ENCODE measurements around the gene DIP2C. TPM values are rescaled to one million over a fixed set of nuclear protein-coding genes. Genes with fewer than 3 reads are reported as not detected.
"Not testable (repeated sequence)": the region's sequence is repeated elsewhere in the genome, so short reads cannot be mapped to it uniquely, and the experiment has no call there.

Gene DIP2C
- polyA plus RNA-seq, 2 donors: 2.2 to 2.7 TPM

- not testable (repeated sequence) for H3K9me3 ChIP-seq (ENCODE audit: control insufficient read depth in 2 of 2, insufficient read depth in 1 of 2, low read depth in 1 of 2, low read length in 1 of 2); H3K27me3 ChIP-seq (ENCODE audit: control insufficient read depth in 1 of 2, insufficient read depth in 2 of 2, low read length in 2 of 2); H3K27ac ChIP-seq (ENCODE audit: low read depth in 2 of 2, low read length in 1 of 2); H3K4me3 ChIP-seq (ENCODE audit: low read depth in 1 of 2, low read length in 2 of 2); H3K4me1 ChIP-seq (ENCODE audit: control insufficient read depth in 2 of 2, insufficient read depth in 2 of 2, low read length in 1 of 2)
- peaks cover 0 to 15% of the 10 kb centered on the region in 2 donors for H3K36me3 ChIP-seq (ENCODE audit: control insufficient read depth in 2 of 2, insufficient read depth in 2 of 2, low read length in 1 of 2)
- WGBS, 2 donors: 92 to 96% methylated on average over 34 of the region's 34 CpGs
Observed at GRCh38 chr10:347774-348173, 341.7 kb downstream of the DIP2C start.

GRCh38 chr10:347190-347589 is 342.3 kb downstream of the DIP2C start:
- 88 to 90% methylated on average over 33 of the region's 33 CpGs for WGBS, 2 donors

GRCh38 chr10:344582-345200 is 344.8 kb downstream of the DIP2C start:
- Histone ChIP-seq H3K9me3 (ENCODE audit: control insufficient read depth in 2 of 2, insufficient read depth in 1 of 2, low read depth in 1 of 2, low read length in 1 of 2) (no peaks in the 10 kb centered on the region), H3K36me3 (ENCODE audit: control insufficient read depth in 2 of 2, insufficient read depth in 2 of 2, low read length in 1 of 2) (peaks cover 0 to 14% of the 10 kb centered on the region in 2 donors)

More at GRCh38 chr10:347190-347589, 342.3 kb downstream of the DIP2C start:
- H3K9me3 ChIP-seq (ENCODE audit: control insufficient read depth in 2 of 2, insufficient read depth in 1 of 2, low read depth in 1 of 2, low read length in 1 of 2); H3K4me1 ChIP-seq (ENCODE audit: control insufficient read depth in 2 of 2, insufficient read depth in 2 of 2, low read length in 1 of 2); H3K4me3 ChIP-seq (ENCODE audit: low read depth in 1 of 2, low read length in 2 of 2); H3K27ac ChIP-seq (ENCODE audit: low read depth in 2 of 2, low read length in 1 of 2); H3K27me3 ChIP-seq (ENCODE audit: control insufficient read depth in 1 of 2, insufficient read depth in 2 of 2, low read length in 2 of 2): not testable (repeated sequence)
- H3K36me3 ChIP-seq (ENCODE audit: control insufficient read depth in 2 of 2, insufficient read depth in 2 of 2, low read length in 1 of 2): peaks cover 0 to 11% of the 10 kb centered on the region in 2 donors

GRCh38 chr10:343231-344220 is 345.9 kb downstream of the DIP2C start:
- Histone ChIP-seq H3K27me3 (ENCODE audit: control insufficient read depth in 1 of 2, insufficient read depth in 2 of 2, low read length in 2 of 2) (no peaks in the 10 kb centered on the region), H3K4me3 (ENCODE audit: low read depth in 1 of 2, low read length in 2 of 2) (no peak overlapping the region), H3K4me1 (ENCODE audit: control insufficient read depth in 2 of 2, insufficient read depth in 2 of 2, low read length in 1 of 2) (peaks cover 4% of the 10 kb centered on the region in 2 donors), H3K27ac (ENCODE audit: low read depth in 2 of 2, low read length in 1 of 2) (no peak overlapping the region), H3K9me3 (ENCODE audit: control insufficient read depth in 2 of 2, insufficient read depth in 1 of 2, low read depth in 1 of 2, low read length in 1 of 2) (no peaks in the 10 kb centered on the region), H3K36me3 (ENCODE audit: control insufficient read depth in 2 of 2, insufficient read depth in 2 of 2, low read length in 1 of 2) (peaks cover 0 to 9% of the 10 kb centered on the region in 2 donors)
- WGBS, 2 donors: 78 to 92% methylated on average over 16 of the region's 16 CpGs

More at GRCh38 chr10:344582-345200, 344.8 kb downstream of the DIP2C start:
- Histone ChIP-seq H3K27ac (ENCODE audit: low read depth in 2 of 2, low read length in 1 of 2) (no peak overlapping the region), H3K27me3 (ENCODE audit: control insufficient read depth in 1 of 2, insufficient read depth in 2 of 2, low read length in 2 of 2) (no peaks in the 10 kb centered on the region), H3K4me1 (ENCODE audit: control insufficient read depth in 2 of 2, insufficient read depth in 2 of 2, low read length in 1 of 2) (no peaks in the 10 kb centered on the region), H3K4me3 (ENCODE audit: low read depth in 1 of 2, low read length in 2 of 2) (no peak overlapping the region)
- 95 to 96% methylated on average over 27 of the region's 27 CpGs for WGBS, 2 donors

- Histone ChIP-seq H3K4me3 (ENCODE audit: low read depth in 1 of 2, low read length in 2 of 2) (no peak overlapping the region), H3K9me3 (ENCODE audit: control insufficient read depth in 2 of 2, insufficient read depth in 1 of 2, low read depth in 1 of 2, low read length in 1 of 2) (peaks cover 0 to 4% of the 10 kb centered on the region in 2 donors), H3K4me1 (ENCODE audit: control insufficient read depth in 2 of 2, insufficient read depth in 2 of 2, low read length in 1 of 2) (peaks cover 4 to 16% of the 10 kb centered on the region in 2 donors), H3K36me3 (ENCODE audit: control insufficient read depth in 2 of 2, insufficient read depth in 2 of 2, low read length in 1 of 2) (peaks cover 0 to 12% of the 10 kb centered on the region in 2 donors), H3K27me3 (ENCODE audit: control insufficient read depth in 1 of 2, insufficient read depth in 2 of 2, low read length in 2 of 2) (no peaks in the 10 kb centered on the region), H3K27ac (ENCODE audit: low read depth in 2 of 2, low read length in 1 of 2) (no peak overlapping the region)
- 95% methylated on average over 23 of the region's 23 CpGs for WGBS, 2 donors
Observed at GRCh38 chr10:341081-341740, 348.3 kb downstream of the DIP2C start.

GRCh38 chr10:340646-341045 is 348.8 kb downstream of the DIP2C start:
- H3K4me3 ChIP-seq (ENCODE audit: low read depth in 1 of 2, low read length in 2 of 2): no peak overlapping the region
- H3K36me3 ChIP-seq (ENCODE audit: control insufficient read depth in 2 of 2, insufficient read depth in 2 of 2, low read length in 1 of 2): peaks cover 0 to 12% of the 10 kb centered on the region in 2 donors
- H3K27ac ChIP-seq (ENCODE audit: low read depth in 2 of 2, low read length in 1 of 2): no peak overlapping the region
- 91% methylated on average over 11 of the region's 11 CpGs for WGBS, 2 donors
- H3K4me1 ChIP-seq (ENCODE audit: control insufficient read depth in 2 of 2, insufficient read depth in 2 of 2, low read length in 1 of 2): peaks cover 4 to 16% of the 10 kb centered on the region in 2 donors
- peaks cover 0 to 4% of the 10 kb centered on the region in 2 donors for H3K9me3 ChIP-seq (ENCODE audit: control insufficient read depth in 2 of 2, insufficient read depth in 1 of 2, low read depth in 1 of 2, low read length in 1 of 2)
- no peaks in the 10 kb centered on the region for H3K27me3 ChIP-seq (ENCODE audit: control insufficient read depth in 1 of 2, insufficient read depth in 2 of 2, low read length in 2 of 2)

- WGBS, 2 donors: 34 to 65% methylated on average over 2 of the region's 2 CpGs
- peaks cover 0 to 4% of the 10 kb centered on the region in 2 donors for H3K9me3 ChIP-seq (ENCODE audit: control insufficient read depth in 2 of 2, insufficient read depth in 1 of 2, low read depth in 1 of 2, low read length in 1 of 2)
- no peaks in the 10 kb centered on the region for H3K27me3 ChIP-seq (ENCODE audit: control insufficient read depth in 1 of 2, insufficient read depth in 2 of 2, low read length in 2 of 2)
- H3K27ac ChIP-seq (ENCODE audit: low read depth in 2 of 2, low read length in 1 of 2): peak overlapping the region in 1 of 2 donors; percentile 61
- peaks cover 0 to 9% of the 10 kb centered on the region in 2 donors for H3K36me3 ChIP-seq (ENCODE audit: control insufficient read depth in 2 of 2, insufficient read depth in 2 of 2, low read length in 1 of 2)
- H3K4me3 ChIP-seq (ENCODE audit: low read depth in 1 of 2, low read length in 2 of 2): peak overlapping the region in 1 of 2 donors; percentile 15
- peaks cover 4 to 16% of the 10 kb centered on the region in 2 donors for H3K4me1 ChIP-seq (ENCODE audit: control insufficient read depth in 2 of 2, insufficient read depth in 2 of 2, low read length in 1 of 2)
Observed at GRCh38 chr10:339038-339391, 350.5 kb downstream of the DIP2C start.

GRCh38 chr10:338171-339037 is 351.1 kb downstream of the DIP2C start:
- Histone ChIP-seq H3K4me3 (ENCODE audit: low read depth in 1 of 2, low read length in 2 of 2) (peak overlapping the region in 1 of 2 donors; percentile 15), H3K27ac (ENCODE audit: low read depth in 2 of 2, low read length in 1 of 2) (peak overlapping the region; percentile 61 to 68), H3K4me1 (ENCODE audit: control insufficient read depth in 2 of 2, insufficient read depth in 2 of 2, low read length in 1 of 2) (peaks cover 4 to 16% of the 10 kb centered on the region in 2 donors), H3K27me3 (ENCODE audit: control insufficient read depth in 1 of 2, insufficient read depth in 2 of 2, low read length in 2 of 2) (no peaks in the 10 kb centered on the region), H3K9me3 (ENCODE audit: control insufficient read depth in 2 of 2, insufficient read depth in 1 of 2, low read depth in 1 of 2, low read length in 1 of 2) (peaks cover 0 to 4% of the 10 kb centered on the region in 2 donors), H3K36me3 (ENCODE audit: control insufficient read depth in 2 of 2, insufficient read depth in 2 of 2, low read length in 1 of 2) (peaks cover 0 to 9% of the 10 kb centered on the region in 2 donors)
- 42 to 53% methylated on average over 33 of the region's 33 CpGs for WGBS, 2 donors

Data from esophagus (tissue), 2 donors.